HG02588 (cell line): ENCODE measurements around the gene MGA.

Experiments
- ATAC-seq: cut with Tn5 transposase; IDR thresholded peaks from one replicate; pipeline ENCODE4 v1.9.1; 2021; ENCODE audit warnings: mild to moderate bottlenecking, moderate library complexity; ENCODE audit not compliant: unreplicated experiment

The MGA gene

GRCh38 chr15:41804916-41805666 is 144.9 kb downstream of the MGA start:
- no peak for ATAC-seq

- ATAC-seq = no peak
These were observed 145.5 kb downstream of the MGA start for GRCh38 chr15:41805711-41806110.

- no peak for ATAC-seq
These were observed 146.3 kb downstream of the MGA start for GRCh38 chr15:41806291-41807181.

- no peak for ATAC-seq
These were observed 148.9 kb downstream of the MGA start for GRCh38 chr15:41809121-41809520.

GRCh38 chr15:41809526-41810220 is 149.5 kb downstream of the MGA start:
- ATAC-seq = no peak

GRCh38 chr15:41810651-41811431 is 150.6 kb downstream of the MGA start:
- no peak for ATAC-seq

GRCh38 chr15:41811432-41812195 is 151.4 kb downstream of the MGA start:
- no peak for ATAC-seq

GRCh38 chr15:41812820-41813375 is 152.7 kb downstream of the MGA start:
- no peak for ATAC-seq

GRCh38 chr15:41813426-41813825 is 153.2 kb downstream of the MGA start:
- ATAC-seq = no peak

- ATAC-seq = no peak
These were observed 154.3 kb downstream of the MGA start for GRCh38 chr15:41814534-41814933.

GRCh38 chr15:41816788-41817187 is 156.6 kb downstream of the MGA start:
- ATAC-seq = no peak

GRCh38 chr15:41817327-41817726 is 157.1 kb downstream of the MGA start:
- no peak for ATAC-seq

- ATAC-seq = no peak
These were observed 157.6 kb downstream of the MGA start for GRCh38 chr15:41817781-41818180.

- ATAC-seq = no peak
These were observed 159.3 kb downstream of the MGA start for GRCh38 chr15:41819455-41820050.

- no peak for ATAC-seq
These were observed 160.7 kb downstream of the MGA start for GRCh38 chr15:41820791-41821423.

- ATAC-seq = no peak
These were observed 161.6 kb downstream of the MGA start for GRCh38 chr15:41821831-41822230.

GRCh38 chr15:41822471-41822870 is 162.3 kb downstream of the MGA start:
- no peak for ATAC-seq
